DMS114 treated with DMSO at 0.1 percent for 48 hours (cell line): ENCODE measurements around the gene ACVR2B.
A peak's percentile ranks its signal among the peaks of the same experiment; 100 is the strongest.
"Not testable (repeated sequence)": the region's sequence is repeated elsewhere in the genome, so short reads cannot be mapped to it uniquely, and the experiment has no call there.

Source experiments
- DNase-seq: peaks from one replicate; lab custom pipeline; 2025; ENCODE audit not compliant: unreplicated experiment; lab: John Stamatoyannopoulos, UW

ACVR2B gene

DNA sequence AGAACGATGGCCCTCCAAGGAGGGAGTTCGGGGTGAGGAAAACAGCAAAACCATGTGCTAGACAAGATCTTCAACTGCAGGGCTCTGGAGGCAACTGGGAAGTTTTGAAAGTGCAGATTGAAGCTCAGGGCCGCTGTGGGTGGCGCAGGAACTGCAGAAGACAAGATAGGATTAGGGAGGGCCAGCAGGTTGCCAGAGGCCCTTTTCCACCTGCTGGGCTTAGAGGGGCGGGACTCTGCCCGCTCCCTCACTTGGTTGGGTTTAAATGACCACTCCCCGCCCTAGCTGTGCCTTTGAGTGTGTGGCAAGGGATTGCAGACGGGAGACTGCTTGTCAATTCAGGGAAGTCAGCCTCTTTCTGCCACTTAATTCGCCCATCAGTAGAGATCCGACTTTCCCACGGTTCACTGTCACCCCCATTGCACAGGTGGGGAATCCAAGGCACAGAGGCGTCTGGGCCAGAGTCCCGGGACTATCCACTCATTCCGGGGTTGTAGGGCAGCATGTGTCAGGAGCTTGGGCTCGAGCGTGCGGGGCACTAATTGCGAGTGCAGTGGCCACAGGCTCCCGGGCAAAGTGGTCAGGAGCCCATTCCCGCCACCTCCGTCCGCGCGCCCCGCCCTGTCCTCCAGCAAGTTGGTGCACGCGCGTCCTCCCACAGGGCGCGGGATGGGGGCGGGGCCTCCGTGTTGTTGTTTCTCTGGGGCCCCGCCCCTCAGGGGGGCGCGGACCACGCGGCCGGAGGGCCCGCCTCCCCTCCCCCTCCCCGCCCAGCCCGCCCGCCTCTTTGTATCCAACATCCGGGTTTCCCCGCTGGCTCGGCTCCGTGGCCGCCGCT, at the start of gene ACVR2B:
Gene ACVR2B, plus strand, starts transcription at position 816 of the 838 bp plus-strand sequence. CDS start 433 bp downstream, outside the sequence.
- peak; percentile 62 for DNase-seq

DNA sequence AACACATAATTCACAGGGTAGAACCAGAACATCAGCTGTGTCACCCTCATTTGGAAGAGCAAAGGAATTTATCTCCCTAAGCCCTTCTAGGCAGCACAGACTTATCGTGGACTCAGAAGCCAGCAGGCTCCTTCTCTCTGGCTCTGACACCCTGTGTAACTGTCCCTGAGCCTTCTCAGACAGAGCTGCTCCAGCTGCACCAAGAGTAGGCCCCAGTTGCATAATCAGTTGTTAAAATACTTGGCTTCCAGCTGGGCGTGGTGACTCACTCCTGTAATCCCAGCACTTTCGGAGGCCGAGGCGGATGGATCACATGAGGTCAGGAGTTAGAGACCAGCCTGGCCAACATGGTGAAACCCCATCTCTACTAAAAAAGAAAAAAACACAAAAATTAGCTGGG, 49.4 kb upstream of the ACVR2B start:
- no peak for DNase-seq

GRCh38 chr3:38411591-38411990, 42.1 kb upstream of the ACVR2B start:
- no peak for DNase-seq

DNA sequence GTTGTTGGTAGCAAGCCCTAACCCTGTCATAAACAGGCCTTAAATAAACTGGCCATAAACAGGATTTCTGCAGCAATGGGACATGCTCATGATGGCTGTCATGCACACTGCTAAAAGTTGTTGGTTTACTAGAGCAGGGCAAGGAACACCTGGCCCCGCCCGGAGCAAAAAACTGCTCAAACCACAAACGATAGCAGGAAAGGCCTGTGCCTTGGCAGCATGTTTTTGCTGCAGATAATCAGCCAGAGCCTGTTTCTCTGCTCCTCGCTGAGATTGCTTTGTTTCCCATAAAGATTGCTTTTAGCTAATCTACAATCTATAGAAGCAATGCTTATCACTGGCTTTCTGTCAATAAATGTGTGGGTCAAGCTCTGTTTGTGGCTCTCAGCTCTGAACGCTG, 32.9 kb upstream of the ACVR2B start:
- not testable (repeated sequence) for DNase-seq

- DNase-seq: no peak
Measured at GRCh38 chr3:38421679-38422336, 31.9 kb upstream of the ACVR2B start.

GRCh38 chr3:38426798-38427426, 26.8 kb upstream of the ACVR2B start:
- not testable (repeated sequence) for DNase-seq

DNA sequence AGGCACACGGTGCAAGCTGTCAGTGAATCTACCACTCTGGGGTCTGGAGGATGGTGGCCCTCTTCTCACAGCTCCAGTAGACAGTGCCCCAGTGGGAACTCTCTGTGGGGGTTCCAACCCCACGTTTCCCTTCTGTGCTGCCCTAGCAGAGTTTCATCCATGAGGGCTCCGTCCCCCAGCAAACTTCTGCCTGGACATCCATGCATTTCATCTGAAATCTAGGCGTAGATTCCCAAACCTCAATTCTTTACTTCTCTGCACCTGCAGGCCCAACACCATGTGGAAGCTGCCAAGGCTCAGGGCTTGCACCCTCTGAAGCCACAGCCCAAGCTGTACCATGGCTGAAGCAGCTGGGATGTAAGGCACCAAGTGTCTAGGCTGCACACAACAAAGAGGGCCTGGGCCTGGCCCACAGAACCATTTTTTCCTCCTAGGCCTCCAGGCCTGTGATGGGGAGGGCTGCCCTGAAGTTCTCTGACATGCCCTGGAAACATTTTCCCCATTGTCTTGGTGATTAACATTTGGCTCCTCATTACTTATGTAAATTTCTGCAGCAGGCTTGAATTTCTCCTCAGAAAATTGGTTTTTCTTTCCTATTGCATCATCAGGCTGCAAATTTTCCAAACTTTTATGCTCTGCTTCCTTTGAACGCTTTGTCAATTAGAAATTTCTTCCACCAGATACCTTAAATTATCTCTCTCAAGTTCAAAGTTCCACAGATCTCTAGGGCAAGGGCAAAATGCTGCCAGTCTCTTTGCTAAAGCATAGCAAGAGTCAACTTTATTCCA, 20.6 kb upstream of the ACVR2B start:
- DNase-seq: not testable (repeated sequence)

DNA sequence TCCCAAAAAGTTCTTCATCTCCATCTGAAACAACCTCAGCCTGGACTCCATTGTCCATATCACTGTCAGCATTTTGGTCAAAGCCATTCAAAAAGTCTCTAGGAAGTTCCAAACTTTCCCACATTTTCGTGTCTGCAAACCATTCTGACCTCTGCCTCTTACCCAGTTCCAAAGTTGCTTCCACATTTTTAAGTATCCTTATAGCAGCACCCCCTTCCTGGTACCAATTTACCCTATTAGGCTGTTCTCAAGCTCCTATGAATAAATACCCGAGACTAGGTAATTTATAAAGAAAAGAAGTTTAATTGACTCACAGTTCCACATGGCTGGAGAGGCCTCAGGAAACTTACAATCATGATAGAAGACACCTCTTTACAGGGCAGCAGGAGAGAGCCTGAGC, 20.0 kb upstream of the ACVR2B start:
- not testable (repeated sequence) for DNase-seq

DNA sequence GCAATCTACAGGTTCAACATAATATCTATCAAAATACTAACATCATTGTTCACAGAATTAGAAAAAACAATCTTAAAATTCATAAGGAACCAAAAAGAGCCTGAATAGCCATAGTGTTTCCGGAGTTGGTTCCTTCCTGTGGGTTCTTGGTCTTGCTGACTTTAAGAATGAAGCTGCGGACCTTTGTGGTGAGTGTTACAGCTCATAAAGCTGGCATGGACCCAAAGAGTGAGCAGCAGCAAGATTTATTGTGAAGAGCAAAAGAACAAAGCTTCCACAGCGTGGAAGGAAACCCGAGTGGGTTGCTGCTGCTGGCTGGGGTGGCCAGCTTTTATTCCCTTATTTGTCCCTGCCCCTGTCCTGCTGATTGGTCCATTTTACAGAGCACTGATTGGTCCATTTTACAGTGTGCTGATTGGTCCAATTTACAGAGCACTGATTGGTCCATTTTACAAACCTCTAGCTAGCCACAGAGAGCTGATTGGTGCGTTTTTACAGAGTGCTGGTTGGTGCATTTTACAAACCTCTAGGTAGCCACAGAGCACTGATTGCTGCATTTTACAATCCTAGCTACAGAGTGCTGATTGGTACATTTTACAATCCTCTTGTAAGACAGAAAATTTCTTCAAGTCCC, 15.1 kb upstream of the ACVR2B start:
- not testable (repeated sequence) for DNase-seq

DNA sequence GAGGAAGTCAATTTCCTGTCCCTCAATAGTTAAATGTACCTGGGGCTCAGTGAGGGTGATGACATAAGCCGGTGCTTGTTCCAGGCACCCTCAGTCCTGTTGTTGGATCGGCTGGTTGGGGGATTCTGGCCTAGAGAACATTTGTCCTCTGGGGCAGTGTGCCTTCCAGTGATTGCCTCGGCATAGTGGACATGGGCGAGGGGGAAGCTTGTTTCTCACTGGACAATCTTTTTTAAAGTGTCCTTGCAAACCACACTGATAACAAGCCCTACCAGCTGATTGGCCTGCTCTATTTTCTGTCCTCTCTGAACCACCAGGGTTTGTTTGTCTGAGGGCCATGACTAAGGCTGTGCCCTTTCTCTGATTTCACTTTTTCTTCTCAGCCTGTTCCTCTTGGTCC, 10.5 kb upstream of the ACVR2B start:
- not testable (repeated sequence) for DNase-seq

GRCh38 chr3:38446085-38446686, 7.5 kb upstream of the ACVR2B start:
- DNase-seq: no peak

DNA sequence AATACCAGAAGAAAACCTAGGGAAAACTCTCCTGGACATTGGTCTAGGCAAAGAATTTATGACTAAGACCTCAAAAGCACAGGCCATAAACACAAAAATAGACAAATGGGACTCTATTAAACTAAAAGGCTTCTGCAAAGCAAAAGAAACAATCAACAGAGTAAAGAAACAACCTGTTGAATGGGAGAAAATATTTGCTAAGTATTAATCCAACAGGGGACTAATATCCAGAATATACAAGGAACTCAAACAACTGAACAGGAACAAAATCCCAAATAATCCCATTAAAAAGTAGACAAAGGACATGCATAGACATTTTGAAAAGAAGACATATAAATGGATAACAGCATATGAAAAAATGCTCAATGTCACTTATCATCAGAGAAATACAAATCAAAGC, 6.9 kb upstream of the ACVR2B start:
- DNase-seq: no peak

DNA sequence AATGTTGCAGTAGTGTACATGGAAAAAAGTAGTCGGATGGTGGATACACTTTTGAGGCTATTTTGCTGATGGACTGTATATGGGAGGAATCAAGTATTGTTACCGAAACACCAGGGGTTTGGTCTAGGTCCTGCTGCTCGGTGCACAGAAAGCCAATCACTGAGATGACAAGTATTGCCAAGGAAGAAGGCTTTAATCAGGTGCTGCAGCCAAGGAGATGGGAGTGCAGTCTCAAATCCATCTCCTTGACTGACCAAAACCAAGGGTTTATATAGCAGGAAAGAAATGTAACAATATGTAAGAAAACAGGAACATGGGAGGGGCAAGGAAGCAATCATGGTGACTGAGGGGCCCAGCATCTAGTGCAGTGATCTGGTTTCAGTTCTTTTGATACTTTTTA, 2.8 kb upstream of the ACVR2B start:
- DNase-seq: no peak

GRCh38 chr3:38453913-38454177, 155 bp downstream of the ACVR2B start:
- no peak for DNase-seq

DNA sequence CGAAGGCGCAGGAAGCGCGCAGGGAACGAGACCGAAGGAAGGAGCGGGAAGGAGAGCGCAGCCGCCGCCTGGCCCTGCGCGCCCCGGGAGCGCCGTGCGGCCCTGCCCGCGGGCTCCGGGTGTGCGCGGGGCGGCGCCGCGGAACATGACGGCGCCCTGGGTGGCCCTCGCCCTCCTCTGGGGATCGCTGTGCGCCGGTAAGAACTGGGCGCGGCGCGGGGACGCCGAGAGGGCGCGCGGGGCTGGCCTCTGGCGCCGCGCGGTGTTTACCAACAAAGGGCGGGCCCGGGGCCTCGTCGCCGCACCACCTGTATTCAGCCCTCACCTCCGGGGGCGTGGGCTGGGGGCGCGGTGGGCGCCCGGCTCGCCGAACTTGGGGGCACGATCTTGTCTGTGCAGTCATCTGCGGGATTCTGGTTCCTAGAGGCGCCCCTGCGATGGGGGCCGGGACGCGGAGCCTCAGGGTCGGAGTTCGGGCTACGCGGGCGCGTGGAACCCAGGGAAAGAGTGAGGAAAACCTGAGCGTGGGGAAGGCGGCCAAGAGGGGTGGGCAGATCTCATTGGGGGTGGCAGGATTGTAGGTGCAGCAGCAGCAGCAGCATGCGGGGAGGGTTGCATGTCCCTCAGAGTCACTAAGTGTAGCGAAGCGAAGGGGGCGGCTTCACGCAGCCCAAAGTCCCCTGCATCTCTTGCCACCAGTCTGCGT, 641 bp downstream of the ACVR2B start:
- DNase-seq: no peak

DNA sequence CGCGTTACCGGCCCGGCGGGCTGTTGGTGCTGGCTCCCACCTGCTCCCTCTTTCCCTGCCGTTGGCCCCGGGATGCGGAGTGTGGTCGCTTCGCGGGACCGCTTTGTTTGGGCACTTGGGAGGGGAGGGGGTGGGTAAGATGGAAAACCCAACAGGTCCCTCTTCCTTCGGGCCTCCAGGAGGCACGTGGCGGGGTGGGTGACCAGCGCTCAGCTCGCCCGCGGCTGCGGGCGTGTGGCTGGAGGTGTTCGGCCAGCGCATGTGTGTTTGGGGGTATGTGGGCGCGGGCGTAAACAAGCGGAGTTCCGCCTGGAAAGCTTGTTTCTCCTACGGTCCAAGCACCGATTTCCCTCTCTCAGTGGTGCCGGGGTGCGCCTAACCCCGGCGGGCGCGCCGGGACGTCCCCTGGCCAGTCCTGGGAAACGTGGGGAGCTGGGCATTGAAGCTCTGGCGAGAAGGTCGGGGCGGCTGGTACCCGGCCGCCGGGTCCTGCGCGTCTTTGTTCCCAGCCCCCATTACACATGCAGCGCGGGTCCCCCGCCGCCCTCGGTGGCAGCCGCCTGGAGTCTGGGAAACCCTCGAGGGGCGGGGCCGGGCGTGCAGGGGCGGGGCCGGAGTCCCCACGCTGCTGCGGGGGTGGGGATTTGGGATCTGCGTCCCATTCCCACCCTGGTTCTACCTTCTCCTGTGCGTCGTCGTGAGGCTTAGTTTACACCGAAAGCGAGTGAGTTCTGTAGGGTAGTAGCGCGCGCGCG, 1.4 kb downstream of the ACVR2B start:
- DNase-seq: peak; percentile 24

DNA sequence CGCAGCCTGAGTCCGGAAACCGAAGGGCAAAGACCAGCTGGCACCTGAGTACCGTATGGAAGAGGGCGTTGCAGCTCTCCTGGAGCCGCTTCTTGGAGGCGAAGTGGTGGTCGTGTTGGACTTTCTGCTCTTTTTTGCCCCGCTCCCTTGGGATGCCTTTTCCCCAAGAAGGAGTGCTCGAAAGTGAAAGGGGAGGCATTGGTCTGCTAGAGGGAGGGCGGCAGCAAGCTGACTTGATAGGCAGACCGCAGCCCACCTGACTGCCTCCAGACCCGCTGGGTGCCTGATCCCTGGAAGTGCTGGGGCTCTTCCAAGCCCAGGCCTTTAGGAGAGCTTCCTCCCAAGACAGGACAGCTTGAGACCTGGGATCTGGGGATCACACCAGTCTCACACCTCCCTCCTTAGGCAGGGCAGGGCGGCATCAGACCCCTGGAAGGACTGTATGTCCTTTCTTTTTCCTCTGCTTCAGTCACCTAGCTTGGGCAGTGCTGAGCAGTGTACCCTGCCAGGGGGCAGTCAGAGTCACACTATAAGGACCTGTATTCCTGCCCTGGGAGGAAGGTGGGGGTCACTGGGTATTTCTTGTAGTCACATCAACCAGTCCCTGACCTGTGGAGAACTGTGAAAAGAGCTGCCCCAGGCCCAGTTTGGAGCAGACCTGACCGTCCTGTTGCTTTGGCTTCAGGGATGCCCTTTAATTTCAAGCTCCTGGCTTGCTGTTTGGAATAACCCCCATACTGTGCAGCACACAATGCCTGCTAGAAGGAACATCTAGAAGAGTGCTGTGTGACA, 2.1 kb downstream of the ACVR2B start:
- DNase-seq: no peak
